NB4 (cell line): Measurements from ENCODE around the gene SCRN1.

ENCODE experiments used
- CTCF ChIP-seq: IDR thresholded peaks from one replicate; pipeline ENCODE4 v1.5.1; 2012; ENCODE audit warnings: low read depth, low read length
- MAX ChIP-seq: IDR thresholded peaks from 2 replicates; pipeline ENCODE4 v1.6.1; 2011; ENCODE audit warnings: low read depth, low read length
- MYC ChIP-seq: IDR thresholded peaks from 2 replicates; pipeline ENCODE4 v1.6.1; 2011; ENCODE audit warnings: low read depth, low read length
- POLR2A ChIP-seq: IDR thresholded peaks from 2 replicates; pipeline ENCODE4 v1.6.1; 2011; ENCODE audit warnings: mild to moderate bottlenecking; ENCODE audit not compliant: insufficient read length; ENCODE audit errors: extremely low read depth

- no peak for TF ChIP-seq CTCF
- TF ChIP-seq POLR2A = no peak
- no peak for TF ChIP-seq MAX
- no peak for TF ChIP-seq MYC
Measured at GRCh38 chr7:29987811-29988317, 1.7 kb downstream of the SCRN1 start.
